HepG2 (cell line): ENCODE measurements around the gene SLC25A36. TPM values are rescaled to one million over a fixed set of nuclear protein-coding genes. Genes with fewer than 3 reads are reported as not detected.

Experiments used
- BRCA1 ChIP-seq: sonication (generic); formaldehyde crosslinking; IDR thresholded peaks from 2 replicates; pipeline ENCODE4 v1.4.0; 2020; ENCODE audit warnings: missing genetic modification reagents
- DNMT1 ChIP-seq: sonication (generic); formaldehyde crosslinking; IDR thresholded peaks from 2 replicates; pipeline ENCODE4 v1.5.1; 2020; ENCODE audit warnings: mild to moderate bottlenecking, missing genetic modification reagents
- IKZF4 ChIP-seq: sonication (generic); formaldehyde crosslinking; IDR thresholded peaks from 2 replicates; pipeline ENCODE4 v1.5.1; 2020; ENCODE audit warnings: borderline replicate concordance, mild to moderate bottlenecking, low read depth, missing genetic modification reagents; ENCODE audit errors: not compliant biosample characterization
- LRRFIP1 ChIP-seq: sonication (generic); formaldehyde crosslinking; conservative IDR thresholded peaks from 2 replicates; pipeline ENCODE4 v1.4.0; 2020; ENCODE audit warnings: missing genetic modification reagents
- MAFK ChIP-seq, 2 experiments: IDR thresholded peaks in 1 of 2; conservative IDR thresholded peaks in 1 of 2; 2 replicates each; pipeline ENCODE4 v1.6.1; 2011; ENCODE audit warnings: improper control_type of control experiment in 2 of 2, low read length in 2 of 2
- SIX1 ChIP-seq: sonication (generic); formaldehyde crosslinking; IDR thresholded peaks from 2 replicates; pipeline ENCODE4 v1.4.0; 2020; ENCODE audit warnings: missing genetic modification reagents, borderline replicate concordance
- SMAD1 ChIP-seq: sonication (generic); formaldehyde crosslinking; IDR thresholded peaks from 2 replicates; pipeline ENCODE4 v1.4.0; 2020; ENCODE audit warnings: missing genetic modification reagents, low read depth, mild to moderate bottlenecking, borderline replicate concordance
- SNAPC4 ChIP-seq: sonication (generic); formaldehyde crosslinking; IDR thresholded peaks from 2 replicates; pipeline ENCODE4 v1.4.0; 2020; ENCODE audit warnings: mild to moderate bottlenecking, missing genetic modification reagents
- SOX13 ChIP-seq, 3 experiments: fragments of 450-650 bp in 1 of 3; sonication (generic) in 1 of 3; formaldehyde crosslinking in 1 of 3; IDR thresholded peaks in 2 of 3; conservative IDR thresholded peaks in 1 of 3; 2 replicates each; pipeline versions ENCODE4 v1.5.0 to v1.6.1; 2016 to 2020; ENCODE audit warnings: antibody characterized with exemption in 1 of 3, mild to moderate bottlenecking in 1 of 3, missing compliant biosample characterization in 1 of 3, missing genetic modification reagents in 1 of 3, moderate library complexity in 1 of 3
- STAT6 ChIP-seq: sonication (generic); formaldehyde crosslinking; IDR thresholded peaks from 2 replicates; pipeline ENCODE4 v1.4.0; 2020; ENCODE audit warnings: missing genetic modification reagents, mild to moderate bottlenecking, borderline replicate concordance
- ZNF143 ChIP-seq: sonication (generic); formaldehyde crosslinking; IDR thresholded peaks from 2 replicates; pipeline ENCODE4 v1.4.0; 2020; ENCODE audit warnings: missing genetic modification reagents
- ZNF382 ChIP-seq: sonication (generic); formaldehyde crosslinking; IDR thresholded peaks from 2 replicates; pipeline ENCODE4 v1.5.0; 2020; ENCODE audit warnings: missing genetic modification reagents, mild to moderate bottlenecking, borderline replicate concordance
- ZNF724P ChIP-seq: sonication (generic); formaldehyde crosslinking; IDR thresholded peaks from 2 replicates; pipeline ENCODE4 v1.8.0; 2022; ENCODE audit warnings: missing genetic modification reagents, borderline replicate concordance
- ZSCAN5A ChIP-seq: sonication (generic); formaldehyde crosslinking; IDR thresholded peaks from 2 replicates; pipeline ENCODE4 v1.8.0; 2022; ENCODE audit warnings: mild to moderate bottlenecking, missing genetic modification reagents, borderline replicate concordance
- polyA plus RNA-seq, 8 experiments: library from polyadenylated mRNA; depleted of rRNA in 3 of 8; stranded (reverse) in 7 of 8; unstranded in 1 of 8; fragments of >200 nt; fragmentation: Illumina TruSeq in 4 of 8; extraction: Trizol in 4 of 8; gene quantifications; 2 replicates each; pipeline versions ENCODE4 v1.2.1 to v1.2.3, GENCODE V29; 2011 to 2016; ENCODE audit warnings: low read depth in 4 of 8, missing spikeins in 1 of 8, mixed read lengths in 1 of 8; ENCODE audit not compliant: insufficient read depth in 1 of 8
- total RNA-seq, 5 experiments: library from RNA; depleted of rRNA; stranded (reverse); fragments of >200 nt; fragmentation: Illumina TruSeq; extraction: Trizol; gene quantifications; 2 replicates each; pipeline ENCODE4 v1.2.3, GENCODE V29; 2016; ENCODE audit warnings: low read depth in 1 of 5

SLC25A36 gene
- total and polyA plus RNA-seq, 2 of the 13 experiments (the other 11 are each of a cell fraction or from before 2014, with no cell fraction given): 30.6 to 85.6 TPM

- TF ChIP-seq SNAPC4 (CRISPR knock-in tag) (peak; percentile 85; the same call in 1 of the 2 replicates), SMAD1 (peak; percentile 67; the same call in 1 of the 2 replicates), ZNF724P (CRISPR knock-in tag) (peak; percentile 99), SIX1 (CRISPR knock-in tag) (0 out of 2 replicates have a peak, but pooled peaks have one; percentile 13), DNMT1 (CRISPR knock-in tag) (no peak), IKZF4 (peak; percentile 97), ZSCAN5A (CRISPR knock-in tag) (no peak; the same call in 1 of the 2 replicates), LRRFIP1 (CRISPR knock-in tag) (no peak), MAFK (conservative IDR thresholded peaks at IDR 0.05 in 1 of 2, IDR thresholded peaks at IDR 0.05 in 1 of 2; ENCODE audit: low read length in 2 of 2) (no peak), SOX13 (IDR thresholded peaks at IDR 0.05) (peak; percentile 46; the same call in 1 of the 2 replicates), SOX13 (CRISPR knock-in tag; conservative IDR thresholded peaks at IDR 0.05 in 1 of 2, IDR thresholded peaks at IDR 0.05 in 1 of 2) (peak in 1 of 2 experiments; percentile 85; a peak in 2 of 4 replicates), ZNF382 (CRISPR knock-in tag) (no peak), ZNF143 (CRISPR knock-in tag) (peak; percentile 54; the same call in 1 of the 2 replicates), STAT6 (CRISPR knock-in tag) (peak; percentile 65), BRCA1 (CRISPR knock-in tag) (peak; percentile 66; the same call in 1 of the 2 replicates)
Measured at GRCh38 chr3:140941434-140942220, at the start of gene SLC25A36 (continued).
